H9 (cell line): Measurements from ENCODE around the gene TMEM120A. TPM values are rescaled to one million over a fixed set of nuclear protein-coding genes. Genes with fewer than 3 reads are reported as not detected.
A peak's percentile ranks its signal among the peaks of the same experiment; 100 is the strongest.

Experiments used
- DNase-seq: peaks from one replicate; pipeline ENCODE4 v3.0.0-alpha.2; 2017
- H2AFZ ChIP-seq: one replicate; pipeline ENCODE4 v1.6.1; 2013; ENCODE audit warnings: mild to moderate bottlenecking, low read length, control low read depth, moderate library complexity
- H2AK5ac ChIP-seq: 2 replicates; pipeline ENCODE4 v1.6.1; 2013; ENCODE audit warnings: low read length, control low read depth, mixed read lengths; ENCODE audit not compliant: insufficient read length
- H2BK120ac ChIP-seq: one replicate; pipeline ENCODE4 v1.6.1; 2013; ENCODE audit warnings: low read depth, mild to moderate bottlenecking, low read length, control low read depth, inconsistent platforms; ENCODE audit not compliant: poor library complexity, severe bottlenecking
- H2BK12ac ChIP-seq: 2 replicates; pipeline ENCODE4 v1.6.1; 2013; ENCODE audit warnings: low read length, control low read depth, mixed read lengths, low read depth; ENCODE audit not compliant: insufficient read length
- H2BK15ac ChIP-seq: 2 replicates; pipeline ENCODE4 v1.6.1; 2013; ENCODE audit warnings: low read depth, low read length, control low read depth
- H2BK20ac ChIP-seq: one replicate; pipeline ENCODE4 v1.6.1; 2013; ENCODE audit warnings: low read depth, mild to moderate bottlenecking, low read length, control low read depth, inconsistent platforms; ENCODE audit not compliant: poor library complexity, severe bottlenecking
- H2BK5ac ChIP-seq: 2 replicates; pipeline ENCODE4 v1.6.1; 2013; ENCODE audit warnings: low read length, control low read depth, mixed read lengths; ENCODE audit not compliant: insufficient read length
- H3K14ac ChIP-seq: 2 replicates; pipeline ENCODE4 v1.6.1; 2013; ENCODE audit warnings: low read length, control low read depth; ENCODE audit not compliant: insufficient read depth
- H3K18ac ChIP-seq: 2 replicates; pipeline ENCODE4 v1.6.1; 2013; ENCODE audit warnings: low read depth, mild to moderate bottlenecking, mixed read lengths, low read length, control low read depth; ENCODE audit not compliant: insufficient read length
- H3K23ac ChIP-seq: 2 replicates; pipeline ENCODE4 v1.6.1; 2013; ENCODE audit warnings: low read length, control low read depth, mixed read lengths, low read depth; ENCODE audit not compliant: insufficient read length
- H3K23me2 ChIP-seq: 2 replicates; pipeline ENCODE4 v1.6.1; 2013; ENCODE audit warnings: low read depth, mild to moderate bottlenecking, mixed read lengths, low read length, control low read depth; ENCODE audit not compliant: insufficient read length, poor library complexity, severe bottlenecking
- H3K27ac ChIP-seq: 2 replicates; pipeline ENCODE4 v1.5.1; 2013; ENCODE audit warnings: low read length, control low read depth, mixed read lengths, low read depth; ENCODE audit not compliant: insufficient read length
- H3K27me3 ChIP-seq: 2 replicates; pipeline ENCODE4 v1.6.1; 2013; ENCODE audit warnings: low read length, control low read depth, inconsistent platforms; ENCODE audit not compliant: insufficient read depth
- H3K4ac ChIP-seq: 2 replicates; pipeline ENCODE4 v1.6.1; 2013; ENCODE audit warnings: low read depth, mild to moderate bottlenecking, control low read depth, inconsistent platforms, low read length, moderate library complexity
- H3K4me1 ChIP-seq: 2 replicates; pipeline ENCODE4 v1.6.1; 2013; ENCODE audit warnings: low read length, control low read depth, inconsistent platforms; ENCODE audit not compliant: insufficient read depth
- H3K4me2 ChIP-seq: 2 replicates; pipeline ENCODE4 v1.6.1; 2013; ENCODE audit warnings: low read length, control low read depth, mixed read lengths; ENCODE audit not compliant: insufficient read length, insufficient read depth
- H3K56ac ChIP-seq: 2 replicates; pipeline ENCODE4 v1.6.1; 2013; ENCODE audit warnings: low read depth, mild to moderate bottlenecking, mixed read lengths, low read length, control low read depth; ENCODE audit not compliant: insufficient read length
- H3K79me1 ChIP-seq: 2 replicates; pipeline ENCODE4 v1.6.1; 2013; ENCODE audit warnings: low read depth, mild to moderate bottlenecking, moderate library complexity, low read length, control low read depth, inconsistent platforms; ENCODE audit not compliant: insufficient read depth, poor library complexity, severe bottlenecking
- H3K79me2 ChIP-seq: 2 replicates; pipeline ENCODE4 v1.6.1; 2013; ENCODE audit warnings: low read length, control low read depth, inconsistent platforms; ENCODE audit not compliant: insufficient read depth
- H3K9ac ChIP-seq: 2 replicates; pipeline ENCODE4 v1.6.1; 2013; ENCODE audit warnings: low read length, control low read depth, mixed read lengths; ENCODE audit not compliant: insufficient read length; ENCODE audit errors: extremely low read depth
- H3K9me3 ChIP-seq: one replicate; pipeline ENCODE4 v1.6.1; 2013; ENCODE audit warnings: low read depth, low read length, inconsistent platforms; ENCODE audit not compliant: control insufficient read depth
- H3T11ph ChIP-seq: one replicate; pipeline ENCODE4 v1.6.1; 2013; ENCODE audit warnings: mild to moderate bottlenecking, low read length, control low read depth, inconsistent platforms
- H4K20me1 ChIP-seq: one replicate; pipeline ENCODE4 v1.6.1; 2013; ENCODE audit not compliant: control insufficient read depth, insufficient read length, insufficient read depth
- H4K5ac ChIP-seq: 2 replicates; pipeline ENCODE4 v1.6.1; 2013; ENCODE audit warnings: low read depth, mild to moderate bottlenecking, mixed read lengths, low read length, control low read depth; ENCODE audit not compliant: insufficient read length
- H4K8ac ChIP-seq: replicated peaks from 2 replicates; pipeline ENCODE4 v1.6.1; 2013; ENCODE audit warnings: low read length, control low read depth, mixed read lengths, low read depth; ENCODE audit not compliant: insufficient read length
- H4K91ac ChIP-seq: 2 replicates; pipeline ENCODE4 v1.6.1; 2013; ENCODE audit warnings: low read depth, mild to moderate bottlenecking, moderate library complexity, mixed read lengths, low read length, control low read depth; ENCODE audit not compliant: insufficient read length
- H3K27ac Mint-ChIP-seq, 3 experiments: 2 replicates in 2 of 3; 3 replicates in 1 of 3; pipeline ENCODE4 v1.8.0; 2020 to 2021; ENCODE audit warnings: mixed read lengths in 3 of 3, mild to moderate bottlenecking in 1 of 3, moderate library complexity in 1 of 3
- H3K27me3 Mint-ChIP-seq: 2 replicates; pipeline ENCODE4 v1.8.0; 2021; ENCODE audit warnings: low read depth, mild to moderate bottlenecking, moderate library complexity, mixed read lengths
- H3K36me3 Mint-ChIP-seq, 3 experiments: 2 replicates in 2 of 3; 3 replicates in 1 of 3; pipeline ENCODE4 v1.8.0; 2020 to 2021; ENCODE audit warnings: low read depth in 3 of 3, mixed read lengths in 3 of 3; ENCODE audit not compliant: insufficient read depth in 1 of 3
- H3K4me1 Mint-ChIP-seq, 2 experiments: 2 replicates each; pipeline ENCODE4 v1.8.0; 2020; ENCODE audit warnings: mixed read lengths in 2 of 2
- H3K4me3 Mint-ChIP-seq, 2 experiments: 2 replicates in 1 of 2; 3 replicates in 1 of 2; pipeline ENCODE4 v1.8.0; 2020 to 2021; ENCODE audit warnings: mild to moderate bottlenecking in 2 of 2, mixed read lengths in 2 of 2, moderate library complexity in 1 of 2
- H3K9me3 Mint-ChIP-seq, 2 experiments: 2 replicates in 1 of 2; 3 replicates in 1 of 2; pipeline ENCODE4 v1.8.0; 2020; ENCODE audit warnings: mild to moderate bottlenecking in 2 of 2, mixed read lengths in 2 of 2, moderate library complexity in 1 of 2
- CTCF ChIP-seq: fragments of 200-600 bp; sonication (generic); conservative IDR thresholded peaks from 3 replicates; pipeline ENCODE4 v1.8.0; 2021; ENCODE audit warnings: antibody characterized with exemption, mild to moderate bottlenecking
- WGBS: extraction: QIAGEN DNeasy Blood & Tissue Kit; methylation state at CpG from one replicate; pipeline ENCODE4 v1.1.7; 2013; ENCODE audit warnings: missing lambda C conversion rate, low lambda C conversion rate, mixed read lengths; ENCODE audit not compliant: insufficient read length; ENCODE audit errors: extremely low coverage; 5-methylcytosine and 5-hydroxymethylcytosine counted together
- total RNA-seq: library from RNA; stranded (reverse); gene quantifications from 2 replicates; pipeline ENCODE4 v1.2.1, GENCODE V29; 2021

TMEM120A gene
- total RNA-seq, 1 experiment from 2014 or later, result 30.0 TPM

DNA sequence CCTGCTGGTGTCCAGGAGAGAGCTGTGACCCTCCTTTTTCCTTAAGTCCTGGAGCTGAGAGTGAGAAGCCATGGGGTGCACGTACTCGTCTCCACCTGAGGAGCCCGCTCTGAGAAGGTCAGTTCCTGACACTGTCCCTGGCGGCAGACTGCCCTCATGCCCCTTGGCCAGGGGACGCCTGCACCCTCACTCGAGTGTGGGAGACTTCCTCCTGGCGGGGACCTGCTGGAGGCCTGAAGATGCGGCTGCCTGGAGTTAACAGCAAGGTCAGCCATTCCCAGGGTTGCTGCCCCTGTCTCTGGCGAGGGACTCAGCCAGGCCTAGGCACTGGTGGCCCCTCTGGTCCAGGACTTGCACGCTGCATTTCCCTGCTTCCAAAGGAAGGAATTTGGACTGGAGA lies 26.4 kb downstream of the TMEM120A start:
- no peaks in the 10 kb centered on the region for H3K79me1 ChIP-seq
- H3K36me3 Mint-ChIP-seq, result peaks cover 13 to 37% (median 30%) of the 10 kb centered on the region in 3 experiments; a peak in 6 of 7 replicates
- no peak overlapping the region for H3K4me3 Mint-ChIP-seq
- H3K18ac ChIP-seq, result no peak overlapping the region
- H2AK5ac ChIP-seq, result no peak overlapping the region
- no peak overlapping the region for H4K91ac ChIP-seq
- H3K27me3 ChIP-seq, result no peaks in the 10 kb centered on the region
- no peak overlapping the region for H3K27ac ChIP-seq
- H4K8ac ChIP-seq, result no peak overlapping the region
- no peak overlapping the region for H4K5ac ChIP-seq
- DNase-seq, result no peak
- no CpG with 5 or more reads among the region's 10 CpGs for WGBS
- H3K9ac ChIP-seq, result no peak overlapping the region
- no peak overlapping the region for H3K4me2 ChIP-seq
- no peak overlapping the region for H2AFZ ChIP-seq
- no peaks in the 10 kb centered on the region for H3K4me1 ChIP-seq
- no peaks in the 10 kb centered on the region for H3K23me2 ChIP-seq
- H2BK120ac ChIP-seq, result no peak overlapping the region
- H3K14ac ChIP-seq, result no peak overlapping the region
- H4K20me1 ChIP-seq, result no peaks in the 10 kb centered on the region
- H3K4me1 Mint-ChIP-seq, result peaks cover 4 to 11% of the 10 kb centered on the region in 2 experiments; a peak in 3 of 4 replicates
- no peak overlapping the region for H3K4ac ChIP-seq
- no peaks in the 10 kb centered on the region for H3K9me3 ChIP-seq
- H2BK15ac ChIP-seq, result no peak overlapping the region
- no peak for TF ChIP-seq CTCF
- no peaks in the 10 kb centered on the region for H3K9me3 Mint-ChIP-seq
- H2BK20ac ChIP-seq, result no peak overlapping the region
- H2BK12ac ChIP-seq, result no peak overlapping the region
- no peak overlapping the region for H3T11ph ChIP-seq
- peak overlapping the region in 1 of 3 experiments; percentile 73; a peak in 1 of 7 replicates for H3K27ac Mint-ChIP-seq
- no peak overlapping the region for H3K56ac ChIP-seq
- no peak overlapping the region for H3K23ac ChIP-seq
- no peaks in the 10 kb centered on the region; the same call in 1 of the 2 replicates for H3K27me3 Mint-ChIP-seq
- no peaks in the 10 kb centered on the region for H3K79me2 ChIP-seq
- no peak overlapping the region for H2BK5ac ChIP-seq
